CD4-positive, alpha-beta T cell treated with Interleukin-2 at 100 ng/mL for 4 hours (primary cell): ENCODE measurements around the gene KRTAP10-2.
A peak's percentile ranks its signal among the peaks of the same experiment; 100 is the strongest.
"Not testable (repeated sequence)": the region's sequence is repeated elsewhere in the genome, so short reads cannot be mapped to it uniquely, and the experiment has no call there.

ENCODE experiments used
- DNase-seq: peaks from one replicate; pipeline ENCODE4 v3.0.0-alpha.2; 2020; ENCODE audit warnings: low spot score

KRTAP10-2 gene

GRCh38 chr21:44566403-44566802 is 15.1 kb upstream of the KRTAP10-2 start:
- no peak for DNase-seq

GRCh38 chr21:44564886-44565598 is 13.7 kb upstream of the KRTAP10-2 start:
- DNase-seq: no peak

GRCh38 chr21:44564099-44564498 is 12.8 kb upstream of the KRTAP10-2 start:
- no peak for DNase-seq

GRCh38 chr21:44558695-44559094 is 7.4 kb upstream of the KRTAP10-2 start, which contains the start of gene KRTAP10-3:
Gene KRTAP10-3 (minus strand): TSS chr21:44558795. CDS start chr21:44558715, 80 bp downstream.
- no peak for DNase-seq

GRCh38 chr21:44558329-44558675 is 7.0 kb upstream of the KRTAP10-2 start:
- not testable (repeated sequence) for DNase-seq

GRCh38 chr21:44557491-44558328 is 6.4 kb upstream of the KRTAP10-2 start:
- no peak for DNase-seq

- no peak for DNase-seq
Observed at GRCh38 chr21:44556879-44557278, 5.6 kb upstream of the KRTAP10-2 start.

GRCh38 chr21:44555200-44555875 is 4.0 kb upstream of the KRTAP10-2 start:
- no peak for DNase-seq

- no peak for DNase-seq
Observed at GRCh38 chr21:44552681-44553080, 1.4 kb upstream of the KRTAP10-2 start.

GRCh38 chr21:44552136-44552535 is 831 bp upstream of the KRTAP10-2 start:
- no peak for DNase-seq

GRCh38 chr21:44550807-44551206 is 498 bp downstream of the KRTAP10-2 start:
- no peak for DNase-seq

GRCh38 chr21:44550285-44550684 is 1.0 kb downstream of the KRTAP10-2 start:
- DNase-seq: not testable (repeated sequence)

- no peak for DNase-seq
Observed at GRCh38 chr21:44549525-44550211, 1.6 kb downstream of the KRTAP10-2 start.

- DNase-seq: no peak
Observed at GRCh38 chr21:44548922-44549321, 2.4 kb downstream of the KRTAP10-2 start.

GRCh38 chr21:44548381-44548780 is 2.9 kb downstream of the KRTAP10-2 start:
- no peak for DNase-seq

- peak; percentile 42 for DNase-seq
Observed at GRCh38 chr21:44547656-44548331, 3.5 kb downstream of the KRTAP10-2 start.

GRCh38 chr21:44544566-44544965 is 6.7 kb downstream of the KRTAP10-2 start:
- no peak for DNase-seq

- no peak for DNase-seq
Observed at GRCh38 chr21:44542716-44543115, 8.6 kb downstream of the KRTAP10-2 start.

- no peak for DNase-seq
Observed at GRCh38 chr21:44540741-44541288, 10.5 kb downstream of the KRTAP10-2 start.

GRCh38 chr21:44539991-44540666 is 11.2 kb downstream of the KRTAP10-2 start, which contains the start of gene KRTAP10-1:
Gene KRTAP10-1 (minus strand): TSS chr21:44540195. CDS start chr21:44540150, 45 bp downstream.
- no peak for DNase-seq
